ENCODE data around the gene ATOSB. TPM values are rescaled to one million over a fixed set of nuclear protein-coding genes. Genes with fewer than 3 reads are reported as not detected.
A peak's percentile ranks its signal among the peaks of the same experiment; 100 is the strongest.

ATOSB gene
- polyA plus RNA-seq, 1 donor (not counting 4 experiments of a cell fraction or from before 2014, with no cell fraction given) = 32.7 TPM

DNA sequence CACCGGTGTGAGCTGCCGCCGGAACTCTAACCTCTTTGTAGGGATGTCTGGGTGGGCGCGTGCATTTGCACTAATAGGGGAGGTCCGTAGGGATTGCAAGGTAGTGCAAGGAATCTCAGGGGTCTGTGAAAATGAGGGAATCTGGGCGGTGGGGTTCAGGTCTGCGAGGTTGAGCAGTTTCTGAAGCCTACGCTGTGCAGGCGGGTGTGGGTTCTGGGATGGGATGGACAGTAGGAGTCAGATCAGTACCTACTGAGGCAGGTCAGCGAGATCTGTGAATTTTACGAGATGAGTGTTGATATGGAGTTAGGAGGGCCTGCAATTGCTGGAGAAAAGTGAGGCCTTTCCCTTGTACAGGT lies 856 bp upstream of the ATOSB start:
- peaks cover 19% of the 10 kb centered on the region for H3K79me2 ChIP-seq (ENCODE audit: control insufficient read depth, insufficient read depth, low read length)
- H3K27me3 ChIP-seq (ENCODE audit: control insufficient read depth, extremely low read depth, insufficient read depth, low read length) = no peaks in the 10 kb centered on the region
- H3K9me3 ChIP-seq (ENCODE audit: control insufficient read depth, low read depth, low read length) = no peaks in the 10 kb centered on the region
- dilution Hi-C loops (cut with MboI; ENCODE audit: extremely low pct_ligation_motif_present, low sequenced_read_pairs) = no loop called here
- H4K20me1 ChIP-seq (ENCODE audit: control insufficient read depth, extremely low read depth, insufficient read depth, low read length) = no peaks in the 10 kb centered on the region
- peak overlapping the region; percentile 99 for H3K4me2 ChIP-seq (ENCODE audit: control insufficient read depth, extremely low read depth, insufficient read depth, low read depth, low read length)
- peak overlapping the region; percentile 64 to 84 (median 82) for H3K4me3 ChIP-seq (ENCODE audit: control insufficient read depth in 2 of 3, extremely low read depth in 1 of 3, insufficient read depth in 2 of 3, low read depth in 1 of 3, low read length in 3 of 3)
- no peaks in the 10 kb centered on the region for H3K36me3 ChIP-seq (ENCODE audit: control insufficient read depth in 2 of 2, extremely low read depth in 1 of 2, insufficient read depth in 2 of 2, low read length in 2 of 2)
- H3K9ac ChIP-seq (ENCODE audit: control insufficient read depth, extremely low read depth, insufficient read depth, low read length) = peak overlapping the region; percentile 52
- TF ChIP-seq EZH2 (IDR thresholded peaks at IDR 0.05; ENCODE audit: low read length) = no peak
- TF ChIP-seq, protein P1, sequence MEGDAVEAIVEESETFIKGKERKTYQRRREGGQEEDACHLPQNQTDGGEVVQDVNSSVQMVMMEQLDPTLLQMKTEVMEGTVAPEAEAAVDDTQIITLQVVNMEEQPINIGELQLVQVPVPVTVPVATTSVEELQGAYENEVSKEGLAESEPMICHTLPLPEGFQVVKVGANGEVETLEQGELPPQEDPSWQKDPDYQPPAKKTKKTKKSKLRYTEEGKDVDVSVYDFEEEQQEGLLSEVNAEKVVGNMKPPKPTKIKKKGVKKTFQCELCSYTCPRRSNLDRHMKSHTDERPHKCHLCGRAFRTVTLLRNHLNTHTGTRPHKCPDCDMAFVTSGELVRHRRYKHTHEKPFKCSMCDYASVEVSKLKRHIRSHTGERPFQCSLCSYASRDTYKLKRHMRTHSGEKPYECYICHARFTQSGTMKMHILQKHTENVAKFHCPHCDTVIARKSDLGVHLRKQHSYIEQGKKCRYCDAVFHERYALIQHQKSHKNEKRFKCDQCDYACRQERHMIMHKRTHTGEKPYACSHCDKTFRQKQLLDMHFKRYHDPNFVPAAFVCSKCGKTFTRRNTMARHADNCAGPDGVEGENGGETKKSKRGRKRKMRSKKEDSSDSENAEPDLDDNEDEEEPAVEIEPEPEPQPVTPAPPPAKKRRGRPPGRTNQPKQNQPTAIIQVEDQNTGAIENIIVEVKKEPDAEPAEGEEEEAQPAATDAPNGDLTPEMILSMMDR (optimal IDR thresholded peaks at IDR 0.05 in 1 of 3, IDR thresholded peaks at IDR 0.05 in 1 of 3, conservative IDR thresholded peaks at IDR 0.05 in 1 of 3; ENCODE audit: extremely low read depth in 1 of 3, insufficient read depth in 2 of 3, low read length in 3 of 3) = no peak
- peak overlapping the region; percentile 49 for H3K27ac ChIP-seq (ENCODE audit: control insufficient read depth, insufficient read depth, low read length)
- no peak for FAIRE-seq
- peaks cover 32% of the 10 kb centered on the region for H3K4me1 ChIP-seq (ENCODE audit: control insufficient read depth, extremely low read depth, insufficient read depth, low read length)
- no peaks in the 10 kb centered on the region for H3K9me1 ChIP-seq (ENCODE audit: control insufficient read depth, extremely low read depth, insufficient read depth, low read length)
- H2AFZ ChIP-seq (ENCODE audit: control insufficient read depth, low read length) = peak overlapping the region; percentile 92
- DNase-seq (ENCODE audit: low read depth, low spot score) = no peak

DNA sequence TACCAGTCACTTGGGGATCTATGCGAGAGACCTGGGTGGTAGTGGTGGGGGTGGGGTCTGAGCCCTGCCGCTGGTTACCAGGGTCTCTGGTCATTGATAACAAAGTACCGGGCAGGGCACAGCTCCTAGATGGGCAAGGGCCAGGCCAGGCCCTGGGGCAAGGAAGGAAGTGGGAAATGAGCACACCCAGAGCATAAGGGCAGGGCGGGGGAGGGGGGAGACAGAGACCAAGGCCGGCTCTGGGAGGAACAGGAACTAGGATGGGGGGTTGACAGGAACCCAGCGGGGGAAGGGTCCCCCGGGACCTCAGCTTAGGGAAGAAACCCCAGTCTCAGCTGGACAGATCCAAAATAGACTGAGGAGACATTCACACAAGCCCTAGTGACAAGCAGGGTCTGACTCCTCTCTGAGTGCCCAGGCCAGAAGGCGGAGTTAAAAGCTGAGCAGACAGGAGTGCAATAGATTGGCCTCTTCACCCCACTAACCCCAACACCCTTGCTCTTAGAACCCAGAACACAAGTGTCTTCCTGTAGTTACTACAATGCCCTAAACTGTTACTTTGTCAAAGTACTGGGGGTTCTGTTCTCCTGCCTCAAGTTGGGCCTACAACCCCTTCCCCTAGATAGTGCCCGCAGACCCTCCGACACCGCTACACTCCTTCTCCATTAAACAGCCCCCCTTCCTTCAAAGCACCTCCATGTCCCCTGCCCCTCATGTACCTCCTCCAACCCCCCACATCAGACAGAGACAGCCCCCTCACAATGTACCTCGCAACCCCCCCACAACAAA lies 628 bp downstream of the ATOSB start:
- Histone ChIP-seq H3K27ac (ENCODE audit: control insufficient read depth, insufficient read depth, low read length) (peak overlapping the region; percentile 84), H2AFZ (ENCODE audit: control insufficient read depth, low read length) (no peak overlapping the region), H4K20me1 (ENCODE audit: control insufficient read depth, extremely low read depth, insufficient read depth, low read length) (peaks cover 7% of the 10 kb centered on the region), H3K27me3 (ENCODE audit: control insufficient read depth, extremely low read depth, insufficient read depth, low read length) (no peaks in the 10 kb centered on the region), H3K4me2 (ENCODE audit: control insufficient read depth, extremely low read depth, insufficient read depth, low read depth, low read length) (peak overlapping the region; percentile 70), H3K4me3 (ENCODE audit: control insufficient read depth in 2 of 3, extremely low read depth in 1 of 3, insufficient read depth in 2 of 3, low read depth in 1 of 3, low read length in 3 of 3) (peak overlapping the region; percentile 64 to 84 (median 82)), H3K79me2 (ENCODE audit: control insufficient read depth, insufficient read depth, low read length) (peaks cover 31% of the 10 kb centered on the region), H3K36me3 (ENCODE audit: control insufficient read depth in 2 of 2, extremely low read depth in 1 of 2, insufficient read depth in 2 of 2, low read length in 2 of 2) (no peaks in the 10 kb centered on the region), H3K9ac (ENCODE audit: control insufficient read depth, extremely low read depth, insufficient read depth, low read length) (peak overlapping the region; percentile 67), H3K4me1 (ENCODE audit: control insufficient read depth, extremely low read depth, insufficient read depth, low read length) (peaks cover 41% of the 10 kb centered on the region), H3K9me3 (ENCODE audit: control insufficient read depth, low read depth, low read length) (no peaks in the 10 kb centered on the region), H3K9me1 (ENCODE audit: control insufficient read depth, extremely low read depth, insufficient read depth, low read length) (no peaks in the 10 kb centered on the region)
- dilution Hi-C loops (cut with MboI; ENCODE audit: extremely low pct_ligation_motif_present, low sequenced_read_pairs) = no loop called here
- TF ChIP-seq EZH2 (IDR thresholded peaks at IDR 0.05; ENCODE audit: low read length) = no peak
- TF ChIP-seq, protein P1 (optimal IDR thresholded peaks at IDR 0.05 in 1 of 3, IDR thresholded peaks at IDR 0.05 in 1 of 3, conservative IDR thresholded peaks at IDR 0.05 in 1 of 3; ENCODE audit: extremely low read depth in 1 of 3, insufficient read depth in 2 of 3, low read length in 3 of 3) = no peak
- peak; percentile 59 for FAIRE-seq
- DNase-seq (ENCODE audit: low read depth, low spot score) = no peak

Measured in keratinocyte (primary cell).